Neural cell (in vitro differentiated cells): Measurements from ENCODE around the gene RRH.

Source experiments
- CTCF ChIP-seq: fragments of 450-650 bp; IDR thresholded peaks from 2 replicates; pipeline ENCODE4 v1.5.1; 2014; ENCODE audit warnings: antibody characterized with exemption, mild to moderate bottlenecking, moderate library complexity; ENCODE audit not compliant: poor library complexity, severe bottlenecking
- EZH2 ChIP-seq: fragments of 200-600, 300-800 bp; shearing (Covaris generic), sonication (generic); IDR thresholded peaks from 2 replicates; pipeline ENCODE4 v1.6.1; 2014; ENCODE audit warnings: antibody characterized with exemption, low read length, borderline replicate concordance, mild to moderate bottlenecking; ENCODE audit not compliant: insufficient read depth, poor library complexity, severe bottlenecking
- REST ChIP-seq: IDR thresholded peaks from 2 replicates; pipeline ENCODE4 v1.6.1; 2012; ENCODE audit warnings: borderline replicate concordance

GRCh38 chr4:109870061-109870460 is 42.3 kb downstream of the RRH start:
- TF ChIP-seq CTCF (no peak), REST (no peak), EZH2 (no peak)
